Activated CD4-positive, alpha-beta T cell treated with anti-CD3 and anti-CD28 coated beads, Interleukin-2, Interleukin-6, amounts not matched to agents 100 ng/mL and 50 ng/mL, durations not matched to agents 16 hours and 8 hours (primary cell): ENCODE data around the gene C6orf89.

Source experiments
- DNase-seq: peaks from one replicate; pipeline ENCODE4 v3.0.0-alpha.2; 2020

C6orf89 gene

DNA sequence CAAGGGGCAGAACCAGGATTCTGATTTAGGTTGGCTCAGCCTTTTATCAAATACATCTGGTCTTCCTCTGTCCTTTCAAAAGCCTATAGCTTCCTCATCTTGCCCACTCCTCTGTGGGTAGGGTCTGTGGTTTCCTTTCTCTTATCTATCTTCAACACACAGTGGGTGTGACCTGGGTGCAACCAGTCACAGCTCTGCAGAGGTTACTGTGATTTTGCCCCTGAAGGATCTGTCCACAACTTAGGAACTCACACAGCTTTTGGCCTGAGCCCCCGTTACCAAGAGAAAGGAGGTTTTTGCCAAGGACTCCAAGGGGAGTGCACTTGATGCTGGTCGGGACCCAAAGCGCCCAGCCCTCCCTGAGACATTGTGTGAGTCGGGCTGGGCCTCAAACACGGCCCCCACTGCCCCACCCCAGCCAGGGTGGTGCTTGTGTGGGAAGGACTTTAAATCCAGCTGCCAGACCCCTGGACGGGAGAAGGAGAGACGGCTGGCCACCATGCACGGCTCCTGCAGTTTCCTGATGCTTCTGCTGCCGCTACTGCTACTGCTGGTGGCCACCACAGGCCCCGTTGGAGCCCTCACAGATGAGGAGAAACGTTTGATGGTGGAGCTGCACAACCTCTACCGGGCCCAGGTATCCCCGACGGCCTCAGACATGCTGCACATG lies 68.6 kb downstream of the C6orf89 start, which contains the start of gene PI16:
PI16 (plus strand) TSS at position 477 of the 670 bp plus-strand sequence; CDS start at position 500, 23 bp downstream.
- peak; percentile 53 for DNase-seq

DNA sequence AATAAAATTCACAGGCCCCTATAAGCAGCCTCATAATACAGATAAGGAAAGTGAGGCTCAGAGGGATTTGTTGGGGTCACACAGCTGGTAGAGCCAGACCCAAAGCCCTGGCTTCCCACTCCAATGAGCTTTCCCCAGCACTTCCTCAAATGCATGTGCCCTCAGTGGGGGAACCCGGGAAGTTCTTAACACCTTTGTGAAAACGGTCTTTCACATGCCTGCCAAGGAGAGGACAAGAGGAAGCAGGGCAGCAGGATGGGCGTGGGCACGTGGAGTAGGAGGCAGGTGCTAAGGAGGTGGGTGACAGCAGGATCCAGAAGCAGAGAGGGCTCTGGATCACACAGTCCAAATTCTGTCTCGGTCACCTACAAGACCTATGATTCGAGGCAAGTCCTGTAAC lies 69.4 kb downstream of the C6orf89 start:
- DNase-seq = no peak

DNA sequence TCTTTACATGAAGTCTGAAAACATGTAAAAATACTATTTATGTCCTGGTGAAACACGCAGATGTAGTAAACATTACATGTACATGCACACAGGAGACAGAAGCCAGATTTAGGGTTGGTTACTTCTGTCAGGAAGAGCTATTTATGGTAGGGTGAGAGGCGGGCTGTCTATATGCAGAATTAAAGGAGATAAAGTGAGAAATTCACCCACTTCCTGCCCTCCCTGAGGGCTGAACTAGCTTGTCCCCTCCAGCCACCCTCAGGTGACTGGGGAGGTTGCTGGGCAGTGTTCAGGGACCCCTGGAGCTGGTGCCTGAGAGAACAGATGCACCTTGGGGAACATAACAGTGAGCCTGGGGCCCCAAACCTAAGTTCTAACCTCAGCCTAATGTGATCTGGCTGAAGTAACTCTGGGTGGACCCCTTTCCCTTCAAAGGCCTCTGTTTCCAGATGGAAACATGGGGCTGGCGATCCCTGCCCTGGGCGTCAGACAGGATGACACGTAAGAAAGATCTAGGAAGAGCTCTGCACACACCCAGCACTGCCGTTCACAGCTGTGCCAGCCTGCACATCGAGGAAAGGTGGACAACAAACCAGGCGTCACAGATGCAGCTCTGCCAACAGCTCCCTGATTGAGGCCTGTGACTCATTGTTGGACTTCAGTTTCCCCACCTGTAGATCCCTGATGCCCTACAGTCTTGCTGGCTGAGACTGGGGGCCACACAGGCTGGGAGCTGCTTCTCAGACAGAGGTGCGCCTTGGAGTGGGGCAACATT lies 70.1 kb downstream of the C6orf89 start:
- DNase-seq = no peak

DNA sequence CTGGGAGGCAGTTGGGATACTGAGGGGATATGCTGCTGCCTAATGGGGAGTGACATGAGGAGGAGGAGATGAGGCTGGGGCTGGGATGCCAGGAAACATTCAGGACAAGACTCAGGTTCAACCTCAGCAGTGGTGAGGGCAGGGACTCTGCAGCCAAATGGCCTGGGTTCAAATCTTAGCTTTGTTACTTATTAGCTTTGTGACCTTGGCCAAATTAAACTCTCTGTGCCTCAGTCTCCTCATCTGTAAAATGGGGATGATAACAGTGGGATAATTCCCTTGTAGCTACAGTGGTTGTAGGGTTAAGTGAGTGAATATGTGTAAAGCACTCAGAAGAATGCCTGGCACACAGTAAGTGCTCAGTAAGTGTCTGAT lies 70.7 kb downstream of the C6orf89 start:
- DNase-seq = no peak

DNA sequence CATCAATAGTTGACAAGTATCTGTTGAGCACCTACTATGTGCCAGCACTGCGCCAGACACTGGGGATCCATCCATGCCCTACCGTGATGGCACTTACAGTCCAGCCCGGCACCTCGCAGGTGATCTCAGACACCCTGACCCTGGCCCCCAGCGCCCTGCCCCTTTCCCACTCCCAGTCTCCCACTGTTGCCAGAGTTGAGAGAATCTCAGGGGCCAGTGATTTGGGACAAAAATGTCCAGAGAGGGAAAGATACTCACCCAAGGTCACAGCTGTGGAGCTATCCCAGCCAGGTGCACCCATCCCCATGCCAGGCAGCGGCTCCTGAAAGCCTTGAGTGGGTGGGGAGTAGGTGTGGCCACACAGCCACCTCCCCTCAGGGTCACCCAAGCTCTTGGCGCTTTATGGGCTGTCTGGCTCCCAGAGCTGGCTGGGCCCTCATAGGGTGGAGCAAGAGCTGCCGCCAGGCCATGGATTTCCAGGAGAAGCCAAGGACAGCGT lies 72.1 kb downstream of the C6orf89 start:
- DNase-seq = no peak

DNA sequence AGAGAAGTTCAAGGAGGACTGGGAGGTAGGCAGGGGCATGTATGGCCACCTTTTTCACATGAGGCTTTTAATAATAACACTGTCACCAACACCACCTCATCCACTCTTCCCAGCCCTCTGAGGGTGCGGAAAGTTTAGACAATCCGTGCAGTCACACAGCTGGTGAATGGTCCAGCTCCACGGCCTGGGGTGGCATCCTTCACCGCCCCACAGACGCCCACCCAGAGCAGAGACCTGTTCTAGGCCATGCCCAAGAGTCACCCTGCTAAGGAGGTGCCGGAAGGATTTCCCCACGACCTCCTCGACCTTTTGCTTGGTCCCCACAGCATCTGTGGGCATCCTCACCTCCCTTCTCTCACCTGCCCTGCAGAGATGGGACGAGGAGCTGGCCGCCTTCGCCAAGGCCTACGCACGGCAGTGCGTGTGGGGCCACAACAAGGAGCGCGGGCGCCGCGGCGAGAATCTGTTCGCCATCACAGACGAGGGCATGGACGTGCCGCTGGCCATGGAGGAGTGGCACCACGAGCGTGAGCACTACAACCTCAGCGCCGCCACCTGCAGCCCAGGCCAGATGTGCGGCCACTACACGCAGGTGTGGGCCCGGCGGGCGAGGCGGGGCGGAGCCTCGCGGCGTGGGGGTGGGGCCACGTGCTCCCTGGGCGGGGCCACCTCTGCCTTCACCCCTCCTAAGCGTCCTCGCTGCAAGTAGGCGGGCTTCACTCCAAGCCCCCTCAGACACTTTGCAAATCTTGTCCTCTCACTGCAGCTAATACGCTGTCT lies 73.2 kb downstream of the C6orf89 start:
- DNase-seq = no peak

DNA sequence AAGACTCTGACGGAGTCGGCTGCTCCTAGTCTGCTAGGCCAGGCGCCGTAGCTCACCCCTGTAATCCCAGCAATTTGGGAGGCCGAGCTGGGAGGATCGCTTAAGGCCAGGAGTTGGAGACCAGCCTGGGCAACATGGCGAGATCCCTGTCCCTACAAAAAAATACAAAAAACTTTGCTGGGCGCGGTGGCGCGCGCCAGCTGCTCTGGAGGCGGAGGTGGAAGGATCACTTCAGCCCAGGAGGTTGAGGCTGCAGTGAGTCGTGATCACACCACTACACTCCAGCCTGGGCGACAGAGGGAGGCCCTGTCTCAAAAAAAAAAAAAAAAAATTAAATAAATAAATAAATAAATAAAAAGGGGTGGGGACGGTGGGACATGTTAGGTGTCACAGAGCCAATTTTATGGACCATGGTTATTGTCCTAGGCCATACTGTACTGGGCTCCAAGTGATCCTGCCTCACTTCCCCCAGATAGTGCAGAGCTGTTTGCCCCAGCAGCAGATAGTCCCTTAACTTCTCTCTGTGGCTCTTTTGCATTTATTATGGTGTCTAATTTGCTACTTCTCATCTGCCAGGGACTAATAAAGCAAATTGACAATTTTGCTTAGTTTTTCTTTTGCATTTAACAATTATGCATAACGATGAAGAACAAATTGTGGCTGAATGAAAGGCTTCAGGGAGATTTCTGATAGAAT lies 74.0 kb downstream of the C6orf89 start:
- DNase-seq = no peak

DNA sequence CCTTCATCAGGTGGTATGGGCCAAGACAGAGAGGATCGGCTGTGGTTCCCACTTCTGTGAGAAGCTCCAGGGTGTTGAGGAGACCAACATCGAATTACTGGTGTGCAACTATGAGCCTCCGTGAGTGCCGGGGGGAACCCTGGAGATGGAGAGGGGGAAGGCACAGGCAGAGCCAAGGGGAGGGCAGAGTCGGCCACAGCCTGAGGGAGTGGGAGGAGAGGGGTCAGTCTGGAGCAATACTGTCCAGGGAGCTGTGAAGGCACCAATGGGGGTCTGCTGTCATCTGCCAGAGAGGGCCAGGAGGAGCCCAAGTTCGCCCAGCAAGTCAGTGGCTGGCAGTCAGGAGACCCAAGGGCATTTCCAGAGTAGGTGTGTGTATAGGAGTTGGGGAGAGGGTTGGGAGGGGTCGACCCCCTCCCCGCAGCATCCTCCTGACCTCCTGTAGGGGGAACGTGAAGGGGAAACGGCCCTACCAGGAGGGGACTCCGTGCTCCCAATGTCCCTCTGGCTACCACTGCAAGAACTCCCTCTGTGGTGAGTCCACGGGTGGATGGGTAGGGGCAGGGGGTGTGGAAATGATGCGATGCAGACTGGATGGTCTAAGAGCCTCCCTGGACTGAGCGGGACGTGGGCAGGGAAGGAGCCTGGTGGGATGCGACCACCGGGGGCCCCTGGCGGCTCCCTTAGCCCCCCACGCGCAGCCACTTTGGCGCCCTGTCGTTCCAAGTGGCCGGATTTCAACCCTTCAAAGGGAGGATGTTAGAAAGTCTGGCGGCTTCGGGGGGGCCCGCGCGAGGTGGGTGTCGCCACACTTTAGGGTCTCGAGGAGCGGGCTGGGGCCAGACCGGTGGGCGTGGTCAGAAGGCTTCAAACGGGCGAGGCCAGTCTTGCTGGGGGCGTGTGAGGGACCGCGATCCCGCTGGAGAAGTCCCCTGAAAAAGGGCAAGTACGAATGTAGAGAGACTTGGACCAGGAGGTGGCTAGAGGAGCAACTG lies 76.0 kb downstream of the C6orf89 start:
- DNase-seq = no peak

DNA sequence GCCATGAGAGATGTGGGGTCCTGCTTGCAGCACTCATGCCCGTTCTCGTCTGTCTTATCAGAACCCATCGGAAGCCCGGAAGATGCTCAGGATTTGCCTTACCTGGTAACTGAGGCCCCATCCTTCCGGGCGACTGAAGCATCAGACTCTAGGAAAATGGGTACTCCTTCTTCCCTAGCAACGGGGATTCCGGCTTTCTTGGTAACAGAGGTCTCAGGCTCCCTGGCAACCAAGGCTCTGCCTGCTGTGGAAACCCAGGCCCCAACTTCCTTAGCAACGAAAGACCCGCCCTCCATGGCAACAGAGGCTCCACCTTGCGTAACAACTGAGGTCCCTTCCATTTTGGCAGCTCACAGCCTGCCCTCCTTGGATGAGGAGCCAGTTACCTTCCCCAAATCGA lies 77.1 kb downstream of the C6orf89 start:
- DNase-seq = peak; percentile 90

DNA sequence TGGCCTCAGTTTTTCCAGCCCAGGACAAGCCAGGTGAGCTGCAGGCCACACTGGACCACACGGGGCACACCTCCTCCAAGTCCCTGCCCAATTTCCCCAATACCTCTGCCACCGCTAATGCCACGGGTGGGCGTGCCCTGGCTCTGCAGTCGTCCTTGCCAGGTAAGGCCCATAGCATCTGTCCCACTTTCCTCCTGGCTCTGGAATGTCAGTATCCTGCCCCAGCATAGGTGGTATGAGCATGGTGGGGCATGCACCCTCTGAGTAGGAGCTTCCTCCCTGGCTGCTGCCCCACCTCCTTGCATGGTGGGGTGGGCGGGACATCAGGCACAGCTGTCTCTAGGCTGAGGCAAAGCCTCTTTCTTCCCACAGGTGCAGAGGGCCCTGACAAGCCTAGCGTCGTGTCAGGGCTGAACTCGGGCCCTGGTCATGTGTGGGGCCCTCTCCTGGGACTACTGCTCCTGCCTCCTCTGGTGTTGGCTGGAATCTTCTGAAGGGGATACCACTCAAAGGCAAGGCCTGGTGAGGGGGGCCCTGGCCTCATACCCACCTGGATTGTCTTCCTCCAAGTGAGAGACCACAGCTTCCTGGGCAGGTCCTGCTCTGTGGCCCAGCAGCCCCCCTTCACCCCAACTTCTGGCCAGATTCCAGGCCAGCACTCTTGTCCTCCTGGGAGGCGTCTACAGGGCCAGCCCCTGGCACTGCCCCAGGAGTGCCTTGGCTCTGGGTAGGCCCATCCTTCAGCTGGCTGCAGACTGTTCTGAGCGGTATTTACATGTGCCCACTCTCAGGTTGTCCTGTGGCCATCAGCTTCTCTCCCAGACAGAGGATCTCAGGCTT lies 77.9 kb downstream of the C6orf89 start:
- DNase-seq = no peak

DNA sequence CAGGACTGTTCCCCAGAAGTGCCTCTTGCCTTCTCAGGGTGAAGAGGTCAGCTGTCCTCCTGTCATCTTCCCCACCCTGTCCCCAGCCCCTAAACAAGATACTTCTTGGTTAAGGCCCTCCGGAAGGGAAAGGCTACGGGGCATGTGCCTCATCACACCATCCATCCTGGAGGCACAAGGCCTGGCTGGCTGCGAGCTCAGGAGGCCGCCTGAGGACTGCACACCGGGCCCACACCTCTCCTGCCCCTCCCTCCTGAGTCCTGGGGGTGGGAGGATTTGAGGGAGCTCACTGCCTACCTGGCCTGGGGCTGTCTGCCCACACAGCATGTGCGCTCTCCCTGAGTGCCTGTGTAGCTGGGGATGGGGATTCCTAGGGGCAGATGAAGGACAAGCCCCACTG lies 78.6 kb downstream of the C6orf89 start:
- DNase-seq = no peak

DNA sequence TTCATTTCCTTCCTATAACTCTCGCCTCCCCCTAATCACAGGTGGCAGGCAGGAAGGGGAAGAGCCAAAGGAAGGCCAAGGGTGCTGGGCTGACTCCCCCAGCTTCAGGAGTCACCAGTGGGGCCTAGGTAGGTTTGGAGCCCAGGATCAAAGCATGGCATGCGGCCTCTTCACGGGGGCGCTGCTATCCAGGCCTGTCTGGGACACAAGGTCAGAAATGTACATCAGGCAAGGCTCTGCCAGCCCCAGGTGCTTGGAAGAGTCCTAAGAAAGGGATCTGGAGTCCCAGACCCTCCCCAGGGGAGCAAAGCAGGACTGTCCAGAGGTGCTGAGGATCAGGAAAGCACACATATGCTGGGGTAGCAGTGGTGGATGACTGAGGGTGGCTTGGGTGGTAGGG lies 79.2 kb downstream of the C6orf89 start:
- no peak for DNase-seq

DNA sequence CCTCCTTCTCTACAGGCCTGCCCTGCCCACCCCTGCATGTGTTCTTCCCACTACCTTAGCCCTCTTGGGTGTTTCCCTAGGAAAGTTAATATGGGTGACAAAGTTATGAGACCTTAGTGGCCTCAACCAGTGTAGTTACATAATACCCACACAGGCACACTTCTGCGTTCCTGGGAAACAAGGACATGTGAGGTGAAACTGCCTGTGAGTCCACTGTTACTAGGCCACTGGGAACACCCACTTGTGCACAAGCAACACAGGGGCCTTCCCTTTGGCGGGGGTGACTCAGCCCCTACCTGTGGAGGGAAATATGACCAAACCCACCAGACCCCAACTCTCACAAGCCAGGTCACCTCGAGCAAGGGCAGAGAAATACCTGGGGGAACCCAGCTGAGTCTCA lies 81.5 kb downstream of the C6orf89 start:
- no peak for DNase-seq

DNA sequence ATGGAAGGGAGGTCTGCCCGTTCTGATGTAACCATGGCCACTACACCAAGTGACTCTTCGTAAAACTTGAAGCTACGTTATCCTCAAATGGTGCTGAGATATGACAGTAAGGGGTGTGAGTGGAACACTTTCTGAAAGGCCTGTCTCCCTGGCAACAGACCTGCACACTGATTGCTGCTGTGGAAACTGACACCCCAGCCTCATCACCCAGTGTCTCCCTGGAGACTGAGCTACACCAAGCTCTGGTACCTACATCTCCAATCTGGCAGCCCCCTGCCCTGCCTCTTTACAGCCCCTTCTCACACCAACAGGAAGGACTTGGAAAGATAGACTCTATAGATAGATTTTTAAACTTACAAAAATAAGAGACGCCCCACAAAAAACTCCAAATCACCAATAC lies 82.0 kb downstream of the C6orf89 start:
- DNase-seq = no peak

DNA sequence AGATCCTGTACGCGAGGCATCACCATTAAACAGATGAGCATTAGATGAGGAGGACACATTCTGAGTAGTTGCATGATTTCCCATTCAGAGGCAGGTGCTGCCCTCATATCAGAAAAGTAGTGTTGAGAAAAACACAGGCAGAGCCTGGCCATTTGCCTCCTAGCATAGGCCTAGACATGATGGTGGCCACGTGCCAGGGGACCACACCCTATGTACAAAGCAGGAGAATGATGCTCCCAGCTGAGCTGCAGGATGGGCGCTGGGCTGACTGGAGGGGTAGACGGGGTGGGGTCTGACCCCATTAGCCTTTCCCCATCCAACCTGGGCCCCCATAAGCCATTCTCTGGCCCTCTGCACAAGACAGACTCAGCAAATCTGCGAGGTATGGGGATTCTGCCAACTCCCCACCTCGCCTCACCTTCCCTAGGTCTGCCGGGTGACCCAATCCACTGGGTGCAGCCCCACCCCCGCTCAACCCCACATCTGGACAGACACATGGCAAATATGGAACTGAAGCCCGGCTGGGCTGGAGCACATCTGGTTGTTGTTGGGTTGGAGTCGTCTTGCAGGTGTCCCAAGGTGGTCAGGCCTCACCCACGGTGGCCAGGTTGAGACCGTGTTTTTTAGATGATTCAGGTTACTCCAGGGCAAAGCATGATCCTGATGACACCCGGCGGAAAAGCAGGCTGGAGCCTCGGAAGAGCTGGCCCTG lies 82.7 kb downstream of the C6orf89 start:
- DNase-seq = no peak

DNA sequence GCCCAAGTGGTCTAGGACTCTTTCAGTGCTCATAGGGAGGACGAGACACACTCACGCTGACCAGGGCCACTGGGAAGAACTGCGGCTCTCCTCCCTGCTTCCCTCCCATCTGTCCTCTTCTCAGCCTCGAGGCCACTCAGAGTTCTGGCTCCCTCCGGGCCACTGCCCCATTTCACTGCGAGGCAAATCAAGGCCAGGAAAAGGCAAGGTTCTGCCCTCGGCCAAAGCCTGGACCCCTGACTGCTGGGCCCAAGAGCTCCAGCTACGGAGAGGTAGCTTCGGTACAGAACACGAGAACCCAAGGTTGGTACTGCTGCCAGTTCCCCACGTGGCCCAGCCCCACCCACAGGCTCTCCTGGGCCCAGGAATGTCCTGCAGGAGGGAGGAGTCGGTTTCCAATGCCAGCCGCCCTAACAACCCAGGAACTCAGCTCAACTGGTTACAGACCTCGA lies 83.5 kb downstream of the C6orf89 start:
- no peak for DNase-seq

DNA sequence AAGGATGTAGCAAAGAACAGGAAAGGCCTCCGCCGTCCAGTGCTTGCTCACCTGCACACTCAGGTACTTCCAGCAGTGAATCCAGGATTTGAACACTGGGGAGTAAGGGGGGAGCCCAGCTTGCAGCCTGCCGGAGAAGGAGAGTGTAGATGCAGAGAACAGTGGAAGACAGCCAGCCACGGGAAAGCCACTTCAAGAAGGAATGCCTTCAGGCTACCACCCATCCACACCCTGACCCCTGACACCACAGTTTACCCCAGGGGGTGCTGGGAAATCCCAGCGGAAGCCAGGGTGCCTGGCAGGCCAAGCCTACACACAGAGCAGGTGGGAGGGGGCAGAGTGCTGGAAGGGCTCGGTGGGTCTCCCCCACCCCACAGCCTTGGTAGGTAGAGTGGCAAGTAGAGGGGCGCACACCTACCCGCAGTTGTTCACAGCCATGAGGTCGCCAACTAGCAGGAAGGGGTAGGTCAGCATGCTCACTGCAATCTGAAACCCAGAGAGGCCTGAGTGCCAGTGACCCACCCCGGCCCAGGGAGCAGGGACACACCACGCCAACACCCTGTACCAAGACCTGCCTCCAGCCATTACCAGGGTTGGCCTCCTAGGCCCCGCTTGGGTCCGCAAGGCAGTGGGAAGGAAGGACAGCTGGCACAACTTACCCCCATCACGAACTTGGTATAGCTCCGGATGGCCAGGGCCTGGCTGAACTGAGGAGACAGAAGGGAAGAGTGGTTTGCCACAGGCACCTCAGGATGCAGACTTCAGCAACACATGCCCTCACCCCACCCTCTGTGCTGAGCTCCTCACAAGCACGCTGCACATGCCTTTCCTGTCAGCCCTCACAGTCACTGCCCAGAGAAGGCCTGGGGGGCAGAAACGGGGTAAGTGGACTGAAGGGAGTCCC lies 84.5 kb downstream of the C6orf89 start:
- no peak for DNase-seq

DNA sequence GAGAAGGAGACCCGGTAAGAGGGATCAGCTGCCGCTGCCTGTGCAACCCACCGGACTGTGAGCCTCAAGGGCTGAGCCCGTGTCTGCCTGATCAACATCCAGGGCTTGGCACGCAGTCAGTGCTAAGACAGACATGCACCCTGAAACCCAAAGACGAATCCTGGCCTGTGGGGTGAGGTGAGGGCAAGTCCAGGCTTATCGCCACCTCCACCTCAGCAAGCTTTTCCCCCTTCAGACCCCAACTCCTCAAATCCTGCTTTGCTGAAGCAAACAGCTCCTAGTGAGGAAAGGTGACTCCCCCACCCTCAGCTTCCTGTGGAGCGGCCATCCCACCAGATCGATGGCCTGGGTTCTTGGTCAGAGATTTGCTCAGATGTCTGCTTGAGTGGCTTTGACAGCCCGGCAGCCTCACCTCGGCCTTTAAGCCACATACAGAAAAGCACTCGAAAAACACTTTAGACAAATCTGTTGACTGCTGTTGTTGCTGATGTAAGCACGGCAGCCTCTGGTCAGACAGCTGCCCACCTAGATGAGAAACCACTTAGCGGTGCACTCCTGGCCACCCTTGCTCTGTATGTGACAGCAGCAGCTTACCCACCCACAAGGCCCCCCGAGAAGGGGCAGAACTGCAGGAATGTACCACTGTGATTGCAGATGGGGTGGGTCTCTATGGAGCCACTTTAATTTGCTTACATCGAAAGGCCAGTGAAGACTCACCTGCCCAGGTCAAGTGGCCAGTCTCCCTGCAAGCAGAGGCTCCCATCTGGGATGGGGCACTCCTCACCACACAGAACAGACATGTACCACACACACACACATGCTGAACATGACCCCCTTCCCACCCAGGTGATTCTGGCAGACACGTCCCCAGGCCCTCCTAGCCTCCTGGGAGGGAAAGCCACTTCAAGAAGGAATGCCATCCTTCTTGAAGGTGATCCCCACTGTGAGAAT lies 85.4 kb downstream of the C6orf89 start:
- DNase-seq = no peak
